Keratinocyte (primary cell): ENCODE data around the gene ZNF593OS. TPM values are rescaled to one million over a fixed set of nuclear protein-coding genes. Genes with fewer than 3 reads are reported as not detected.

Source experiments
- DNase-seq: peaks from one replicate; pipeline ENCODE4 v3.0.0-alpha.2; 2011; ENCODE audit warnings: low read depth, missing footprints, low spot score
- FAIRE-seq: peaks from 2 replicates; lab custom pipeline; 2011; peaks lifted over from hg19 to GRCh38; lab: Jason Lieb, UNC
- H2AFZ ChIP-seq: 2 replicates; pipeline ENCODE4 v1.6.0; 2012; ENCODE audit warnings: low read length, control low read depth, inconsistent platforms; ENCODE audit not compliant: control insufficient read depth
- H3K27ac ChIP-seq: 2 replicates; pipeline ENCODE4 v1.5.1; 2011; ENCODE audit warnings: low read length; ENCODE audit not compliant: control insufficient read depth, insufficient read depth
- H3K27me3 ChIP-seq: 3 replicates; pipeline ENCODE4 v1.6.0; 2011; ENCODE audit warnings: low read length; ENCODE audit not compliant: control insufficient read depth, insufficient read depth; ENCODE audit errors: extremely low read depth
- H3K36me3 ChIP-seq, 2 experiments: 2 replicates in 1 of 2; 3 replicates in 1 of 2; pipeline ENCODE4 v1.5.1; 2011; ENCODE audit warnings: low read length in 2 of 2, mild to moderate bottlenecking in 1 of 2; ENCODE audit not compliant: control insufficient read depth in 2 of 2, insufficient read depth in 2 of 2; ENCODE audit errors: extremely low read depth in 1 of 2
- H3K4me1 ChIP-seq: 3 replicates; pipeline ENCODE4 v1.5.1; 2011; ENCODE audit warnings: low read length; ENCODE audit not compliant: control insufficient read depth, insufficient read depth; ENCODE audit errors: extremely low read depth
- H3K4me2 ChIP-seq: 3 replicates; pipeline ENCODE4 v1.6.0; 2011; ENCODE audit warnings: low read depth, low read length; ENCODE audit not compliant: control insufficient read depth, insufficient read depth; ENCODE audit errors: extremely low read depth
- H3K4me3 ChIP-seq, 3 experiments: fragments of 200-600 bp in 1 of 3; sonication (generic) in 1 of 3; 2 replicates in 2 of 3; 3 replicates in 1 of 3; pipeline ENCODE4 v1.5.1; 2011 to 2016; ENCODE audit warnings: low read length in 3 of 3, mild to moderate bottlenecking in 3 of 3, control low read depth in 2 of 3, inconsistent platforms in 1 of 3, low read depth in 1 of 3, mixed read lengths in 1 of 3, mixed run types in 1 of 3, moderate library complexity in 1 of 3; ENCODE audit not compliant: control insufficient read depth in 2 of 3, insufficient read depth in 2 of 3; ENCODE audit errors: extremely low read depth in 1 of 3
- H3K79me2 ChIP-seq: 2 replicates; pipeline ENCODE4 v1.6.0; 2012; ENCODE audit warnings: low read length; ENCODE audit not compliant: control insufficient read depth, insufficient read depth
- H3K9ac ChIP-seq: 3 replicates; pipeline ENCODE4 v1.6.0; 2011; ENCODE audit warnings: low read length; ENCODE audit not compliant: control insufficient read depth, insufficient read depth; ENCODE audit errors: extremely low read depth
- H3K9me1 ChIP-seq: 3 replicates; pipeline ENCODE4 v1.6.0; 2011; ENCODE audit warnings: low read length; ENCODE audit not compliant: control insufficient read depth, insufficient read depth; ENCODE audit errors: extremely low read depth
- H3K9me3 ChIP-seq: 2 replicates; pipeline ENCODE4 v1.5.1; 2012; ENCODE audit warnings: low read depth, low read length; ENCODE audit not compliant: control insufficient read depth
- H4K20me1 ChIP-seq: 3 replicates; pipeline ENCODE4 v1.6.0; 2011; ENCODE audit warnings: low read length; ENCODE audit not compliant: control insufficient read depth, insufficient read depth; ENCODE audit errors: extremely low read depth
- CTCF ChIP-seq, 3 experiments: IDR thresholded peaks in 1 of 3; conservative IDR thresholded peaks in 1 of 3; optimal IDR thresholded peaks in 1 of 3; 2 replicates in 2 of 3; 3 replicates in 1 of 3; pipeline versions ENCODE3 to v1.5.1; 2011; ENCODE audit warnings: low read length in 3 of 3, mild to moderate bottlenecking in 3 of 3, moderate library complexity in 2 of 3, control low read depth in 1 of 3, inconsistent platforms in 1 of 3; ENCODE audit not compliant: insufficient read depth in 2 of 3; ENCODE audit errors: extremely low read depth in 1 of 3
- EZH2 ChIP-seq: IDR thresholded peaks from one replicate; pipeline ENCODE4 v1.6.1; 2012; ENCODE audit warnings: inconsistent platforms, mild to moderate bottlenecking, low read length, moderate library complexity
- dilution Hi-C: fragments of 300-500 bp; cut with MboI; formaldehyde crosslinking; loops from one replicate; pipeline ENCODE4 v1.7.0; 2020; ENCODE audit warnings: low sequenced_read_pairs; ENCODE audit not compliant: extremely low pct_ligation_motif_present
- polyA plus RNA-seq, 5 experiments: library from polyadenylated mRNA; depleted of rRNA in 3 of 5; stranded (reverse) in 3 of 5; stranded (forward) in 1 of 5; unstranded in 1 of 5; fragments of >200 nt; gene quantifications; 1 replicate in 1 of 5; 2 replicates in 3 of 5; 3 replicates in 1 of 5; pipeline versions ENCODE4 v1.2.1 to v1.2.3, GENCODE V29; 2011 to 2012; ENCODE audit warnings: missing spikeins in 2 of 5, low read depth in 1 of 5, low replicate concordance in 1 of 5

The ZNF593OS gene
- polyA plus RNA-seq, 1 donor (not counting 4 experiments of a cell fraction or from before 2014, with no cell fraction given), result not detected

DNA sequence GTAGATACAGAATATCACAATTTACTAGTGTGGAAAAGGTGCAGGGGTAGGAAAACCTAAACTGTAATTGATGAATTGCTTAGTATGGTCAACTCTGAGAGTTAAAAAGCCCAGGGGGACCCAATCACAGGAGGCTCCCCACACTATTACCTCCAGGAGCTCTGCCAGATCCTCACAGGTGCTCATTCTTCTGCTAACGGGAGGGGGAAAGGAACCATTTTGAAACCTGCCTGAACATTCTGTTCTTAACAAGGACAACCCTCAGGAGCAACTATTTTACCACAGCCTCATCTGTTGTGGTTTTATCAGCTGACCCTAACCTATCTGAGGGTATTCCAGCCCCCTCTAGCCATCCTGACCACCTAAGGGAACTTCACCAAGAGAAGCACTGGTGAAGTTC, 40.9 kb downstream of the ZNF593OS start:
- Histone ChIP-seq H3K79me2 (no peaks in the 10 kb centered on the region), H3K27ac (no peak overlapping the region), H3K4me3 (no peak overlapping the region), H3K9me3 (no peaks in the 10 kb centered on the region), H3K4me2 (no peak overlapping the region), H3K9ac (no peak overlapping the region), H3K4me1 (peaks cover 22% of the 10 kb centered on the region), H4K20me1 (no peaks in the 10 kb centered on the region), H2AFZ (no peak overlapping the region), H3K9me1 (no peaks in the 10 kb centered on the region), H3K36me3 (no peaks in the 10 kb centered on the region), H3K27me3 (no peaks in the 10 kb centered on the region)
- DNase-seq, result no peak
- dilution Hi-C loops, result no loop called here
- TF ChIP-seq CTCF (optimal IDR thresholded peaks at IDR 0.05 in 1 of 3, IDR thresholded peaks at IDR 0.05 in 1 of 3, conservative IDR thresholded peaks at IDR 0.05 in 1 of 3; ENCODE audit: extremely low read depth in 1 of 3, insufficient read depth in 2 of 3, low read length in 3 of 3) (no peak), EZH2 (no peak)
- FAIRE-seq, result no peak

- no peaks in the 10 kb centered on the region for H3K9me3 ChIP-seq
- FAIRE-seq (no peak), DNase-seq (no peak)
- H3K27me3 ChIP-seq, result no peaks in the 10 kb centered on the region
- H2AFZ ChIP-seq, result no peak overlapping the region
- H3K4me1 ChIP-seq, result peaks cover 22% of the 10 kb centered on the region
- H3K4me3 ChIP-seq, result no peak overlapping the region
- dilution Hi-C loops, result no loop called here
- H3K27ac ChIP-seq, result no peak overlapping the region
- no peaks in the 10 kb centered on the region for H3K36me3 ChIP-seq
- no peaks in the 10 kb centered on the region for H3K79me2 ChIP-seq
- H3K4me2 ChIP-seq, result no peak overlapping the region
- H3K9me1 ChIP-seq, result no peaks in the 10 kb centered on the region
- no peaks in the 10 kb centered on the region for H4K20me1 ChIP-seq
- H3K9ac ChIP-seq, result no peak overlapping the region
- TF ChIP-seq EZH2, result no peak
- no peak for TF ChIP-seq CTCF (optimal IDR thresholded peaks at IDR 0.05 in 1 of 3, IDR thresholded peaks at IDR 0.05 in 1 of 3, conservative IDR thresholded peaks at IDR 0.05 in 1 of 3; ENCODE audit: extremely low read depth in 1 of 3, insufficient read depth in 2 of 3, low read length in 3 of 3)
Observed at GRCh38 chr1:26129778-26130177, 41.9 kb downstream of the ZNF593OS start.
